Measurements from ENCODE around the gene HNRNPA0. TPM values are rescaled to one million over a fixed set of nuclear protein-coding genes. Genes with fewer than 3 reads are reported as not detected.

HNRNPA0 gene
- total RNA-seq, 1 donor from 2014 or later, result 12.1 TPM

GRCh38 chr5:137703565-137703964, 50.6 kb downstream of the HNRNPA0 start:
- DNase-seq (ENCODE audit: missing footprints) (no peak), ATAC-seq (no peak)
- intact Hi-C loops (cut with DNase I), result no loop called here

GRCh38 chr5:137700282-137700680, 53.9 kb downstream of the HNRNPA0 start:
- ATAC-seq, result no peak
- no peak for DNase-seq (ENCODE audit: missing footprints)
- intact Hi-C loops (cut with DNase I), result no loop called here

DNA sequence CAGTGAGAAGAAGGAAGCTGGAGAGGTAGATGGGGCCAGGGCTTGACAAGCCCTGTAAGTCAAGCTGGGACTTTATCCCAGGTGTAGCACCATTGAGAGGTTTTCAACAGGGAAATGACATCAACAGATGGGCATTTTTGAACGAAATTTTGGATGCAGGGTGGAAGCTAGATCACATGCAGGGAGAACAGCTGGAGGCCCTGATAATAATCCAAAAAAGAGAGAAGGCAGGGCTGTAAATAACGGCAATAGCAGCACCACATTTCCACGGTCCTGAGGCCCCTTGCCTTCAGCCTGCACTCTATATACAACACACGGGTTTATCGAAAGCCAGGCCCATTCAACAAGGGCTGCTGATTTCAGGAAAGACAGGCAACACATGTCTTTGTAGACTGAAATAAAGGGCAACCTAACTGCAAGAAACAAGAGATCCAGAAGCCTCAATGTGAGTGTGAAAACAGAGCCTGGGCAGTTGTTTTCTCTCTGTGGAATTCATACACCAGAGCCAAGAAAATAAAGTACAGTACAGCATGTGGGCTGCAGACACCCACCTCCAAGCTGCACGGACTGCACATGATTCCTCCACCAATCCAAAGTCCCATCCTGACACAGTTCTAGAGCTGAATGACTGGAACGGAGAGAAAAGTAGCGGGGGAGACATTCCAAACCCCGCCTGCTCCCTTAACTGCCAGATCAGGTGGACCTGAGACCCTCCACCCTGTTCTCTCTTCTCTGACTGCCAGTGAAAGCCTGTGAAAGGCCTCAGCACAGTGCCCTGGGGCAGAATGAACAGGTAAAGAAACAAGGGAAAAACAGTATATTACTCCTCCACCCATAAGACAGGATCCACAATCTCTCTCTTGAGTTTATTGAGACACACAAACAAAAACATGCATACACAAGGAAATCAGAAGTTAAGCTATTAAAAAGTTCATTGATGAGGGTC, 54.6 kb downstream of the HNRNPA0 start:
- intact Hi-C loops (cut with DNase I), result loop anchor here (5.0 kb wide), 1 partner anchor 33 kb away; no protein-coding TSS in a partner anchor
- peak; percentile 53 for ATAC-seq

DNA sequence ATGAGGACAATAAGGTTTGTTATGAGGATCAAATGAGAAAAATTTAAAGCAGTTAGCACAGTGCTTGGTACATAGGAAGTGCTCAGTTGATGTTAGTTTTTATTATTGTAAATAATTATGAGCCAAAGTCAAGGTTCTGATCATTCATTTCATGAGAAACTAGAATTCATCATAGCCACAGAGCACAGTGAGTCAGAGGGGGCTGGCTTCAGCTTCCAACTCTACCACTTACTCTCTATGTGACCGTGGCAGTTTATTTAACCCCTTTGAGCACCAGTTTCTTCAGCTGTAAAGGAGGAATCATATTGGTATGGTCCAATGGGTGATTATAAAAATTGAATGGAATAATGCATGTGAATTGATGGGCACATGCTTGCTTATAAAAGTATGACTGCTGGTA, 57.7 kb downstream of the HNRNPA0 start:
- ATAC-seq, result no peak
- intact Hi-C loops (cut with DNase I), result loop anchor here (5.0 kb wide), 1 partner anchor 36 kb away; no protein-coding TSS in a partner anchor
- no peak for DNase-seq (ENCODE audit: missing footprints)

More for the DNA sequence above, 54.6 kb downstream of the HNRNPA0 start:
- DNase-seq (ENCODE audit: missing footprints), result no peak

DNA sequence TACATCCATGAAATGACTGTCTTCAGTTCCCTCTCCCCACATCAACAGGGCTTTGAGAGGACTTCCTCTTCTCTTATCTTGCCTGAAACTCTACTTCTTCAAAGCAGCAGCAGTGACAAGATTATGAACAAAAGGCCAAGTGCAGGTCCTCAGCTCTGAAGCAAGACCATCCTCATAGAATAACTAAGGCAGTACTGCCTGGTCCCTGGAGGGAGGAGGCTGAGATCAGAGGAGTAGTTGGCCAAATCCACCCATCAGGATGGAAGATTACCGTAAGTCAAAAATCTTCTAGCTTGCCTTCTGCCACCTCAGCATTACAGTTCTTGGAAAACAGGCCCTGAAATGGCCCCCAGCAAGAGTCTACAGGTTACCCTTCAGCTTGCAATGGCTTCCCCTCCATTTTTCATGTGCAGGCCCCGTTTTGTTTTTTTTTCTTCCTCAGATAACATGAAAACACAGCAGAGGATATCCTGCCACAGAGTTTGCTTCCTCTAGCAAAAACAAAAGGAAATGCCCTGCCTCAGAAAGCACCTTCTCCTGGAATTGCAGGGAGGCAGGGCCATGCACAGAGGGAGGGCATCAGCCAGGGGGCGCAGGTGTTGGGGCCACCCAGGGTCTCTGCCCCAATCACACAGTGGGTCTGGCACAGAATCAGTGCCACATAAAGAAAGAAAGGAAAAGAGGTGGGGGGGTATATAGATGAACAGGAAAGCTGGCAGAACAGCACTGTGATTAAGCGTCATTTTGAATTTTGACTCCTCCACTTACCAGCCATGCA, 58.3 kb downstream of the HNRNPA0 start:
- no peak for ATAC-seq
- no peak for DNase-seq (ENCODE audit: missing footprints)
- intact Hi-C loops (cut with DNase I), result loop anchor here (5.0 kb wide), 1 partner anchor 36 kb away; no protein-coding TSS in a partner anchor

Other genes with a start within 250 kb of the HNRNPA0 start
- 23.3 TPM for gene KLHL3, start 18.3 kb downstream of the HNRNPA0 start, total RNA-seq
- 22.4 TPM for gene MYOT, start 113.5 kb upstream of the HNRNPA0 start, total RNA-seq
- gene PKD2L2, start 135.1 kb upstream of the HNRNPA0 start, total RNA-seq, result 0.81 TPM

All from Right ventricle myocardium inferior (tissue), 1 donor.